Skin epidermis (tissue), 12 donors: ENCODE results near the gene ZFYVE26.
"Not testable (repeated sequence)": the region's sequence is repeated elsewhere in the genome, so short reads cannot be mapped to it uniquely, and the experiment has no call there.

ENCODE experiments used
- H3K27ac ChIP-seq, 21 experiments: fragments of 200-600 bp; sonication (generic) in 11 of 21; one replicate each; pipeline ENCODE4 v1.5.0; 2020; ENCODE audit warnings: mild to moderate bottlenecking in 3 of 21, inconsistent platforms in 2 of 21, moderate library complexity in 2 of 21
- H3K4me3 ChIP-seq, 7 experiments: fragments of 200-600 bp; sonication (generic) in 2 of 7; one replicate each; pipeline ENCODE4 v1.5.0; 2020; ENCODE audit warnings: inconsistent platforms in 2 of 7, mild to moderate bottlenecking in 2 of 7, moderate library complexity in 1 of 7

The ZFYVE26 gene

DNA sequence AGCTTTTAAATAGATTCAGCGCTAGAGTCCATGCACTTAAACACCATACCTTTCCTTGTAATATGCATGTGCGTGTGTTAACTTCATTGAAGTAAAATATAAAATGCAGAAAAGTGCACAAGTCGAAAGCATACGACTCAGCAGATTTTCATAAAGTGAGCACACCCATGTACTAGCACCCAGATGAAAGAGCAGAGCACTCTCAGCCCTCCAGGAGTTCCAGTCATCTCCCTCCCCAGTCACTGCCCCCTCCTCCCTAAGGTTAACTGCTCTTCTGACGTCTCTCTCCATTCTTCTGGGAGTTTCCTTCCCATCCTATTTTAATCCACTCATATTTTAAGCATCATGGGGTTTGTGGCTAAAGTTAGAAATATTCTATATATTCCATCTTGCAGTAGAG lies 94.5 kb downstream of the ZFYVE26 start:
- Histone ChIP-seq H3K27ac (no peak overlapping the region), H3K4me3 (no peak overlapping the region)

DNA sequence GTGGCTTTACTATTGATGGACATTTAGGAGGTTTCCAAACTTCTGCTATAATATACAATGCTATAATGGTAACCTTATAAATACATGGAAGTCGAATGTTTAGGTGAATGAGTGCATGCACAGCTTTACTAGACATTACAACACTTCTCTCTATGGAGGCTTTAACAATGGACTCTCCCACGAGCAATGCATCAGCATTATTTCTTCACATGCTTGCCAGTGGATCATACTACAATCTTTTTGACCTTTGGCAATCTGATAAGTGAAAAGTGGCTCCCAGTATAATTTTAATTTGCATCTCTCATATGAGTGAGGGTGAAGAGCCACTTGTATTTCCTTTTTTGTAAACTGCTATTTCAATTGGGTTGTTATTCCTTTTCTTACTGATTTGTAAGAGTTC lies 96.5 kb downstream of the ZFYVE26 start:
- H3K27ac ChIP-seq, result no peak overlapping the region
- H3K4me3 ChIP-seq, result no peak overlapping the region

DNA sequence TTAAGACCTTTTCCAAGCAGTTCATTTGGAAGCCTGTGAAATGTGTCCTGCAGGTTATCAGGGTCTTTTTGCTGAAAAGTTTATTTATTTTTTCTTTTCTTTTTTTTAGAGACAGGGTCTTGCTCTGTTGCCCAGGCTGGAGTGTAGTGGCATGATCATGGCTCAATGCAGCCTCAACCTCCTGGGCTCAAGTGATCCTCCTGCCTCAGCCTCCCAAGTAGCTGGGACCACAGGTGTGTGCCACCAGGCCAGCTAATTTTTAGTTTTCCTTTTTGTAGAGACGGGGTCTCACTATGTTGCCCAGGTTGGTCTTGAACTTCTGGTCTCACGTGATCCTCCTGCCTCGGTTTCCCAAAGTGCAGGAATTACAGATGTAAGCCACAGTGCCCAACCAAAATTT lies 97.0 kb downstream of the ZFYVE26 start:
- H3K4me3 ChIP-seq, H3K27ac ChIP-seq: not testable (repeated sequence)

DNA sequence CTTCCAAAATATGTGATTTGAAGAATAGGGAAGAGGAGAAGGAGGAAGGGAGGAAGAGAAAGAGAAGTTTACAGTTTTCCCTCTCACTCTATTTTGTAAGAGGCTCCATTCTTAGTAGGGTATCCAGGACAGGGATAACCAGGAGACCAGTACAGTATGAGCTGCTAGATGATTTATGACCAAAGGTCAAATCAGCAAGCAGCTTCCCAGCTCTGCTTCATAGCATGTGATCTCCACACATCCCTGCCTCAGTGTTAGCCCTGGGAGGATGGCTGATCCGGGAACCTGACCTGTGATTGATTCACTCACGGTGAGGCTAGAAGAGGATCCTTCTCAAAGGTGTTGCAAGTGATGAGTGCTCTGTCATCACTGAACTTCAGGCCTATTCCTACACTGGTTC lies 98.1 kb downstream of the ZFYVE26 start:
- H3K27ac ChIP-seq, result no peak overlapping the region
- no peak overlapping the region for H3K4me3 ChIP-seq

DNA sequence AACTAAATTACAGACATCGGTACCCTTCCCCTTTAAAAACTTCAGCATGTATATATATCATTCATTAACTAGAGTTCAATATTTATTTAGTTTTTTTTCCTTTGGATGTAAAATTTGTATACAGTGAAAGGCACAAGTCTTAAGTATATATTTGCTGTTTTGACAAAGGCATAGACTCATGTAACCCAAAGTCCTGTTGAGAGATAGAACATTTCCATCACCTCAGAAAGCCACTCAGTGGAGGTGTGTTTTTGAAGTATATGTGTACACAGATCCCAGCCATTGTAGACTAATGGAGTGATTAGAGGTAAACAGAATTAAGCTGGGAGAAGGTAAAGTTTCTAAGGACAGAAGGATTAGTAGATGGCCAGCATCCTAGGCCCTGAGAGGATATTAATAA lies 99.3 kb downstream of the ZFYVE26 start:
- H3K27ac ChIP-seq, result no peak overlapping the region

DNA sequence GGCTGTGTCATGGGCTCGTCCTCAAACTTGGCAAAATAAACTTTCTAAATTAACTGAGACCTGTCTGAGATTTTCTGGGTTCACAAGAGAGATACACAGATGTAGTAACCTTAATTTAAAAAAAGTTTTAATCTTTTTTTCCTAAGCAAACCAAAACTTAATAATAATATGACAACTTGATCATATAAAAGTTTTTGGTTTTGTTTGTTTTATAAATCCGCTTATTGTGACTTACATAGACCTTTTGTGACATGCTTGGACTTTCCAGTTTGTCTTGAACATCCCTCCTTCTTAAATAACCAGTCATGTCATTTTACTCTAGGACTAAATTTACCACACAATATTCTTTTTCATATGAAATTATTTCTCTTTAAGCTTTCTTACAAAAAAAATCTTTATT lies 106.2 kb downstream of the ZFYVE26 start:
- H3K4me3 ChIP-seq, result no peak overlapping the region
- H3K27ac ChIP-seq, result no peak overlapping the region

More for the DNA sequence above, 99.3 kb downstream of the ZFYVE26 start:
- no peak overlapping the region for H3K4me3 ChIP-seq

DNA sequence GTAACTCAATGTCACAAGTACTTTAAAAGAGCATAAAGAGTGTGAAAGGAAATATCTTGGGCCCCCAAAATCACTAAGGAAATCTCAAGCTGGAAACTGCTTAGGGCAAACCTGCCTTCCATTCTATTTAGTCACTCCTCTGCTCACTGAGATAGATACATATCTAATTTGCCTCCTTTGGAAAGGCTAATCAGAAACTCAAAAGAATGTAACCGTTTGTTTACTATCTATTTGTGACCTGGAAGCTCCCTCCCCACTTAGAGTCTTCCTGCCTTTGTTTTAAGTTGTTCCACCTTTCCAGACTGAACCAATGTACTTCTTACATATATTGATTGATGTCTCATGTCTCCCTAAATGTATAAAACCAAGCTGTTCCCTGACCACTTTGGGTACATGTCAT lies 106.6 kb downstream of the ZFYVE26 start:
- not testable (repeated sequence) for H3K4me3 ChIP-seq, H3K27ac ChIP-seq

DNA sequence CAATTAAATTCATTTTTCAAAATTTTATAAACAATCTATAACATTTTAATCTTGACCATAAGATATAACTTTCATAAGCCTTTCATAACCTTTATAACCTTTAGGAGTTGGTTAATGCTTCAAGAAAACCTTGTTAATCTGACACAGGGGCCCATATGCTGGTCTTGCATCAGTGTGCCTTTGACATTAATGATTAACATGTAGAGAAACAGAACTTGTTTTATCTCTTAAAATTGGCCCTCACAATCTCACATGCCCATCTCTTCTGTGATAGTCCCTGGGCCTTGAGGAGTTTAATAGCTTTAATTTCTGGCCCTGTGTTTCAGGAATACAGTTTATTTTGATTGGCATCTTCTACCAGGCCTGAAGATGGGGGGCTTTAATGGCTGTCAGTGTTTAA lies 107.0 kb downstream of the ZFYVE26 start:
- H3K4me3 ChIP-seq, H3K27ac ChIP-seq: not testable (repeated sequence)

DNA sequence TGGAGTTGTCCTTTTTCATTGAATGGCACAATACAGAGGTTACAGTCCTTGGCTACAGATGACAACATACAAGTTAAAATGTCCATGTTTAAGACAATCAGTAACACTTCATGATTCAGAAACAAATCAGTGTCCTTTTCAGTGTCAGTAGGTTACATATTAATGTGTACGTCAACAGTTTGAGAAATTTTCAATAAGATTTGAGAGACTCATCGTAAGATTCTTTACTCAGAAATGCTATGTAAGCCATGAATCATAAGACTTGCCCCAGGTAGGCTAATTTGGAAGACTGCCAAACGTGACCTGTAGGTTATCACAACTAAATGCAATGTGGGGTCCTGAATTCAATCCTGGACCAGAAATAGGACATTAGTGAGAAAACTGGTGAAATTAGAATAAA lies 111.2 kb downstream of the ZFYVE26 start:
- Histone ChIP-seq H3K4me3 (no peak overlapping the region), H3K27ac (no peak overlapping the region)

DNA sequence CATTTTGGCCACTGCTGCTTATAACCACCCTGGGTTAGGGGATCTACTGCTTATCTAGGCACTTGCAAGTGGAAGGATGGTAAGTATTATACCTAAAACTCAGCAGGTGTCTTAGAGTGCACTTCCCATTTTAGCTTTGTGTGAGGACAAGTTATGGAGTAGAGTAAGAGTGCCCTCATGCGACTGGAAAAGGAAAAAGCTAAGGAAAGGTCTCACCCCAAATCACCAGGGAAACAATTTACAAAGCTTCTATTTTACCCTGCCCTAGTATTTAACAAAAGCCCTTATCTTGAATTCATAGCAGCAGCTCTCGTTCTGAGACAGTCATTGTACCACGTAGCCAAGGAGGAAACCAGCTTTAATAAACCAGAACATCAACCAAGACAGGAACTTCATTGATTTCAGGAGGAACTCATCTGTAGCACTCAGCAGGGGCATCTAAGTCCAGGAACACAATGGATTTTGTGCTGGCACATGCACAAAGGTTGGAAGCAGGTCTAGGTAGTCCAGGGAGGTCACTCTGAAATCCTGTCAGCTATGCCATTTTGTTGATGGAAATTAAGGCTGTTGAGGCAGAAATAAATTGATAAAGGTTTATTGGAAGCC lies 111.8 kb downstream of the ZFYVE26 start:
- no peak overlapping the region for H3K4me3 ChIP-seq
- no peak overlapping the region for H3K27ac ChIP-seq

DNA sequence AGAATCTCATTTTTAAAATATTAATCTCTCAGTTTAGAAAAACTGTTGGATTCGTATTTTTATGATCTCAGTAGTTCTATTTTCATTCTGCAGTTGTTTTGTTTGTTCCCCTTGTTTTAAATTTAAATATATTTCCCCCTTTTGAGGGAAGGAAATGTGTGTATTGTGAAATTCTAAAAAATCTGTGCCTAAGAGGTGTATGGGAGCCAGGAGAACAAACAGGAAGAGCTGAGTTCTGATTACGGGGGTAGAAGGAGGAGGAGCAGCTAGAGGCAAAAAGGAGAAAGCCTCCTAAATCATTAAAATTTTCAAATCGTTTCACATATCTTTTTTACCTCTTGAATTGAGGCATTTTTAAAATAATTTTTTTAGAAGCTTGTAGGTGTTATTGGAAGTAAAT lies 112.4 kb downstream of the ZFYVE26 start:
- no peak overlapping the region for H3K27ac ChIP-seq
- no peak overlapping the region for H3K4me3 ChIP-seq

DNA sequence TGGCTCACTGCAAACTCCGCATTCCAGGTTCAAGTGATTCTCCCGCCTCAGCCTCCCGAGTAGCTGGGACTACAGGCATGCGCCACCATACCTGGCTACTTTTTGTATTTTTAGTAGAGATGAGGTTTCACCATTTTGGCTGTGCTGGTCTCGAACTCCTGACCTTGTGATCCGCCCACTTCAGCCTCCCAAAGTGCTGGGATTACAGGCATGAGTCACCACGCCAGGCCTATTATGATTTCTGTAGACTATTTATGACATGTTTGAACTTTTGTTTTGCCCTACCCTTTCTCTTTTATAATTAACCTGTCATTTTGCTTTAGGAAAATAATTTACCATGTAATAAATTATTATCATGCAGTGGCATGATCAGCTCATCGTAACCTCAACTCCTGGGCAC lies 114.9 kb downstream of the ZFYVE26 start, which contains the start of gene RDH12:
Gene RDH12, plus strand, starts transcription at position 395 of the 400 bp plus-strand sequence. CDS start 20,757 bp downstream, outside the sequence.
- H3K27ac ChIP-seq, H3K4me3 ChIP-seq: not testable (repeated sequence)

DNA sequence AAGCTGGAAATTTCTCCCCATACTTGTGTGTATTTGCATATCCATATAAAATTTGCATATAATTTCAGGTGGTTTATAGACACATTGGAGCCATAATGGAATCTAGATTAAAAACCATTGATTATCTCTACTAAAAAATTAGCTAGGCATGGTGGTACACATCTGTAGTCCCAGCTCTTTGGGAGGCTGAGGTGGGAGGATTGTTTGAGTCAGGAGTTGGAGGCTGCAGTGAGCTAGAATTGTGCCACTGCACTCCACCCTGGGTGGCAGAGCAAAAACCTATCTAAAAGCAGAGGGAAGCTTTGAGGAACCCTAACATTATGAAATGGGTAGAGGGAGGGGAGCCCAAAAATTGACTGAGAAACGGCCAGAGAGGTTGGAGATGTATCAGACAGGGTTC lies 118.2 kb downstream of the ZFYVE26 start:
- H3K4me3 ChIP-seq, result no peak overlapping the region
- H3K27ac ChIP-seq, result no peak overlapping the region

DNA sequence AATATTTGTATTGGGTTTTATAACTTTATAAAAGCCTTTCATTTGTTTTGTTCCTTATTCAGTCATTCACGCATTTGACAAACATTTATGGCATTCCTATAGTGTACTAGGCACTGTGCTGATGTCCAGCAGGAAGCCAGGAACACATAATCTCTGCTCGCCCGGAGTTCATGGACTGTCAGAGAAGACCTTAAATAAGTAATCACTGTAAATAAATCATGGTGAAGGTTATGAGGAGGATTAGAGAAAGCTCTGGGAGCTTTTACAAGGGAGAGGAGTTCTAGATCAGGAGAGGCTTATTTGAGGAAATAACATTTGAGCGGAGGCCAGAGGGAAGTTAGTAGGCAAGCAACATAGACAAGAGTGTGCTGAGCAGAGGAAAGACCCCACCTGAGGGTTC lies 119.4 kb downstream of the ZFYVE26 start:
- Histone ChIP-seq H3K27ac (no peak overlapping the region), H3K4me3 (no peak overlapping the region)
